ACC112 (cell line): ENCODE results near the gene PLA2G1B.

Experiments
- H2AFZ ChIP-seq: fragments of 200-600 bp; sonication (generic); one replicate; pipeline ENCODE4 v1.6.0; 2017; ENCODE audit warnings: antibody characterized with exemption, low read length; ENCODE audit not compliant: unreplicated experiment
- H3K27ac ChIP-seq: fragments of 200-600 bp; sonication (generic); 2 replicates; pipeline ENCODE4 v1.5.1; 2014; ENCODE audit warnings: low read depth, mild to moderate bottlenecking, antibody characterized with exemption, low read length, moderate library complexity
- H3K27me3 ChIP-seq: fragments of 200-600 bp; sonication (generic); 2 replicates; pipeline ENCODE4 v1.6.1; 2014; ENCODE audit warnings: mild to moderate bottlenecking, antibody characterized with exemption, low read length, moderate library complexity, mixed read lengths; ENCODE audit not compliant: insufficient read depth
- H3K36me3 ChIP-seq: fragments of 200-600 bp; sonication (generic); 2 replicates; pipeline ENCODE4 v1.6.1; 2016; ENCODE audit warnings: mild to moderate bottlenecking, antibody characterized with exemption, low read length, moderate library complexity, mixed read lengths; ENCODE audit not compliant: insufficient read depth
- H3K4me1 ChIP-seq: fragments of 200-600 bp; sonication (generic); one replicate; pipeline ENCODE4 v1.6.1; 2016; ENCODE audit warnings: low read length, mixed read lengths; ENCODE audit not compliant: insufficient read depth, unreplicated experiment, control insufficient read depth
- H3K4me3 ChIP-seq: fragments of 200-600 bp; sonication (generic); 2 replicates; pipeline ENCODE4 v1.5.1; 2014; ENCODE audit warnings: mild to moderate bottlenecking, low read depth, low read length
- H3K79me2 ChIP-seq: fragments of 200-600 bp; sonication (generic); one replicate; pipeline ENCODE4 v1.6.0; 2016; ENCODE audit warnings: low read length; ENCODE audit not compliant: control insufficient read depth, unreplicated experiment, insufficient read depth

The PLA2G1B gene

GRCh38 chr12:120357104-120357503, 29.5 kb upstream of the PLA2G1B start:
- no peaks in the 10 kb centered on the region for H3K79me2 ChIP-seq
- H3K4me1 ChIP-seq = no peaks in the 10 kb centered on the region
- H2AFZ ChIP-seq = no peak overlapping the region
- peaks cover 9% of the 10 kb centered on the region for H3K27me3 ChIP-seq
- no peaks in the 10 kb centered on the region for H3K36me3 ChIP-seq
- H3K27ac ChIP-seq = no peak overlapping the region
- H3K4me3 ChIP-seq = no peak overlapping the region

- Histone ChIP-seq H3K4me1 (no peaks in the 10 kb centered on the region), H3K36me3 (no peaks in the 10 kb centered on the region), H3K79me2 (no peaks in the 10 kb centered on the region), H2AFZ (no peak overlapping the region), H3K27ac (no peak overlapping the region), H3K27me3 (peaks cover 4% of the 10 kb centered on the region), H3K4me3 (no peak overlapping the region)
Measured at GRCh38 chr12:120356567-120357030, 29.0 kb upstream of the PLA2G1B start.

GRCh38 chr12:120353556-120354317, 26.2 kb upstream of the PLA2G1B start:
- no peak overlapping the region for H3K4me3 ChIP-seq
- H3K4me1 ChIP-seq = no peaks in the 10 kb centered on the region
- no peak overlapping the region for H3K27ac ChIP-seq
- no peaks in the 10 kb centered on the region for H3K27me3 ChIP-seq
- H2AFZ ChIP-seq = no peak overlapping the region
- no peaks in the 10 kb centered on the region for H3K36me3 ChIP-seq
- H3K79me2 ChIP-seq = no peaks in the 10 kb centered on the region

DNA sequence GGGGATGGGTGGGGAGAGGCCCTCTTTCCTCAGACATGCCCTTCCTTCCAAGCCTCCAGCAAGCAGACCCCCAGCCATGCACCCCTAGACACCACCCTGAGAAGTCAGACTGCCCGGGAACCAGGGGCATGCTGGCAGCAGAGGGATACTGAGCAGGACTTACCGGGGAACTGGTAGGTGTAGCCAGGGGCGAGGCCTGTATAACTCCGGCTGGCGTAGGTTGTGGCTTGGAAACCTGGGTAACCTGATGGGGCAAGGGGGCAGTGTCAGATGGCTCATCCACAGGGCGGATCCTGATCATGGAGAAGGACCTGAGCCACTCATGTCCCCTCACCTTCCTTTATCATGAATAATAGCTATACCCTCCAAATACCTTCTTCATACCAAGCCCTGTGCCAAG, 25.6 kb upstream of the PLA2G1B start:
- H3K27me3 ChIP-seq = no peaks in the 10 kb centered on the region
- no peak overlapping the region for H3K27ac ChIP-seq
- no peaks in the 10 kb centered on the region for H3K4me1 ChIP-seq
- H2AFZ ChIP-seq = no peak overlapping the region
- no peaks in the 10 kb centered on the region for H3K79me2 ChIP-seq
- H3K4me3 ChIP-seq = no peak overlapping the region
- no peaks in the 10 kb centered on the region for H3K36me3 ChIP-seq

- Histone ChIP-seq H3K79me2 (no peaks in the 10 kb centered on the region), H3K36me3 (no peaks in the 10 kb centered on the region), H3K4me1 (no peaks in the 10 kb centered on the region), H3K27me3 (no peaks in the 10 kb centered on the region), H3K4me3 (no peak overlapping the region), H2AFZ (no peak overlapping the region), H3K27ac (no peak overlapping the region)
Measured at GRCh38 chr12:120352117-120352516, 24.5 kb upstream of the PLA2G1B start.

GRCh38 chr12:120350576-120351350, 23.2 kb upstream of the PLA2G1B start:
- no peak overlapping the region for H2AFZ ChIP-seq
- no peaks in the 10 kb centered on the region for H3K36me3 ChIP-seq
- H3K4me1 ChIP-seq = no peaks in the 10 kb centered on the region
- no peak overlapping the region for H3K27ac ChIP-seq
- H3K27me3 ChIP-seq = no peaks in the 10 kb centered on the region
- H3K79me2 ChIP-seq = no peaks in the 10 kb centered on the region
- H3K4me3 ChIP-seq = no peak overlapping the region

GRCh38 chr12:120347766-120348165, 20.2 kb upstream of the PLA2G1B start:
- no peaks in the 10 kb centered on the region for H3K27me3 ChIP-seq
- no peaks in the 10 kb centered on the region for H3K79me2 ChIP-seq
- no peak overlapping the region for H3K4me3 ChIP-seq
- no peaks in the 10 kb centered on the region for H3K36me3 ChIP-seq
- no peaks in the 10 kb centered on the region for H3K4me1 ChIP-seq
- no peak overlapping the region for H3K27ac ChIP-seq
- no peak overlapping the region for H2AFZ ChIP-seq

DNA sequence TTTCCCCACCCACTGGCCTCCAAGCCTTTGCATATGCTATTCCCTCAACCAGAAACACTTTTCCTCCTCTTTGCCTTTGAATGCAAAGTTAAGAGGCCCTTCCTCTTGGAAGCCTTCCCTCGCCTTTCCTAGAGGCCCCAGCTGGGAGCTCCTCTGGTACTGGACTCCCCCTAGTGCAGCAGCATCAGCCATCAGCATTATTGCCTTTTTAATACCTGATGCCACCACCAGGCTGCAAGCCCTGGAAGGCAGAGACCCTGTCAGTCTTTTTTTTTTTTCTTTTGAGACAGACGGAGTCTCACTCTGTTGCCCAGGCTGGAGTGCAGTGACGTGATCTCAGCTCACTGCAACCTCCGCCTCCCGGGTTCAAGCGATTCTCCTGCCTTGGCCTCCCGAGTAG, 19.1 kb upstream of the PLA2G1B start:
- Histone ChIP-seq H3K79me2 (no peaks in the 10 kb centered on the region), H2AFZ (no peak overlapping the region), H3K27ac (no peak overlapping the region), H3K36me3 (no peaks in the 10 kb centered on the region), H3K4me3 (no peak overlapping the region), H3K27me3 (no peaks in the 10 kb centered on the region), H3K4me1 (no peaks in the 10 kb centered on the region)

DNA sequence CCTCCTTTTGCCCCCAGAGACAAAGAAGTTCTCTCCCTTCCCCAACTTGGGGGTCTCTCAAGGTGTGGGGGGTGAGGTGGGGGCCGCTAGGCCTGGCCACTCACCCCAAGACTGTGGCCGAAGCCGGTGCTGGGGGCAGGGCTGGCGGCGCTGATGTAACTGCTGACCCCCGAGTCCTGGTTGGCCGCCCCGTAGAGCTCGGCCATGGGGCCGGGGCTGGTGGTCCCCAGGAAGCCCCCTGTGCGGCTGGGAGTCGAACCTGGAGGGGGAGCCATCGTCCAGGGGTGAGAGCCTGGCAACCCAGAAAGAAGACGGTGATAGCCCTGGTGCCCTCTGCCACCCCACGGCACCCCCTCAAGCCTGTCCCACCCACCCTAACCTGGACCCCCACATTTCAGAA, 18.5 kb upstream of the PLA2G1B start:
- H3K79me2 ChIP-seq = no peaks in the 10 kb centered on the region

DNA sequence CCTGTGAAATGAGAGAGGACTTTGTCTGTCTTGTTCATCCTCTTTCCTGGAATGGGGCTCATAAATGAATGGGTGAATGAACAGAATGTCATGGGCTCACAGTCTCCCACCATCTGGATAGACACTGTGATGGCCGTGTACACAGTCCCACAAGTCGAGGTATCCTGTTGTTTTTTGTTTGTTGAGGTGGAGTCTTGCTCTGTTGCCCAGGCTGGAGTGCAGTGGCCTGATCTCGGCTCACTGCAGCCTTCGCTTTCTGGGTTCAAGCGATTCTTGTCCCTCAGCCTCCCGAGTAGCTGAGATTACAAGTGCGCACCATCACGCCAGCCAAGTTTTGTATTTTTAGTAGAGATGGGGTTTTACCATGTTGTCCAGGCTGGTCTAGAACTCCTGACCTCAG, 16.1 kb upstream of the PLA2G1B start:
- Histone ChIP-seq H3K4me3 (no peak overlapping the region), H3K36me3 (no peaks in the 10 kb centered on the region), H3K4me1 (no peaks in the 10 kb centered on the region), H3K27ac (no peak overlapping the region), H3K27me3 (no peaks in the 10 kb centered on the region), H2AFZ (no peak overlapping the region), H3K79me2 (no peaks in the 10 kb centered on the region)

More for the DNA sequence above, 18.5 kb upstream of the PLA2G1B start:
- Histone ChIP-seq H2AFZ (no peak overlapping the region), H3K27ac (no peak overlapping the region), H3K36me3 (no peaks in the 10 kb centered on the region), H3K4me1 (no peaks in the 10 kb centered on the region), H3K27me3 (no peaks in the 10 kb centered on the region), H3K4me3 (no peak overlapping the region)

DNA sequence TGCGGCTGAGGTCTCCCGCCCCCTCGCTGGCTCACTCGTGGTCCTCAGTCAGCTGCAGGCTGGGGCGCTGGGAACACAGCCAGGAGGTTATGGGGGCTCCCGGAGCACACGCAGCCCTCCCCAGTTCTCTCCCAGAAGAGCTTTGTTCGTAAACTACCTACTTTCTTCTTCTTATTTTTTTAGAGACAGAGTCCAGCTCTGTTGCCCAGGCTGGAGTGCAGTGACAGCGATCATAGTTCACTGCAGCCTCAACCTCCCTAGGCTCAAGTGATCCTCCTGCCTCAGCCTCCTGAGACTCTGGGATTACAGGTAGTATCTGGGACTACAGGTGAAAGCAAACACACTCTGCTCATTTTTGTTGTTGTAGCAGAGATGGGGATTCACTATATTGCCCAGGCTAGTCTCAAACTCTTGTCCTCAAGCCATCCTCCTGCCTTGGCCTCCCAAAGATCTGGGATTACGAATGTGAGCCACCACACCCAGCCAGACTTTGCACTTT, 15.5 kb upstream of the PLA2G1B start:
- no peak overlapping the region for H2AFZ ChIP-seq
- no peaks in the 10 kb centered on the region for H3K4me1 ChIP-seq
- no peaks in the 10 kb centered on the region for H3K36me3 ChIP-seq
- no peak overlapping the region for H3K4me3 ChIP-seq
- H3K79me2 ChIP-seq = no peaks in the 10 kb centered on the region
- no peak overlapping the region for H3K27ac ChIP-seq
- no peaks in the 10 kb centered on the region for H3K27me3 ChIP-seq
